Endothelial cell of umbilical vein (primary cell): ENCODE measurements around the gene HSP90B1. TPM values are rescaled to one million over a fixed set of nuclear protein-coding genes. Genes with fewer than 3 reads are reported as not detected.

Experiments
- Bru-seq: library from RNA; stranded (reverse); fragments of 400-500 nt; gene quantifications from one replicate; lab custom pipeline; 2021; lab: Mats Ljungman, UMichigan
- BruChase-seq, 2 experiments: library from RNA; stranded (reverse); fragments of 400-500 nt; gene quantifications; one replicate each; lab custom pipeline; 2021; lab: Mats Ljungman, UMichigan
- BruUV-seq: library from RNA; stranded (reverse); fragments of 400-500 nt; replicated peaks from 2 replicates; lab custom pipeline; 2021; lab: Mats Ljungman, UMichigan
- CTCF ChIA-PET: fragments of 300-600, 350-600 bp; sonication (Branson Sonifier 250); formaldehyde crosslinking; loops from one replicate; lab custom pipeline; 2021; ENCODE audit warnings: antibody characterized with exemption, inconsistent platforms; lab: Charles Lee
- POLR2A ChIA-PET: fragments of 300-600, 350-600 bp; sonication (Branson Sonifier 250); formaldehyde crosslinking; loops from one replicate; lab custom pipeline; 2021; ENCODE audit warnings: antibody characterized with exemption, inconsistent platforms; lab: Charles Lee
- DNase-seq: peaks from one replicate; pipeline ENCODE4 v3.0.0-alpha.2; 2011; ENCODE audit warnings: low read depth, low spot score
- FAIRE-seq: peaks from 2 replicates; lab custom pipeline; 2011; peaks lifted over from hg19 to GRCh38; lab: Jason Lieb, UNC
- H2AFZ ChIP-seq: 2 replicates; pipeline ENCODE4 v1.6.0; 2012; ENCODE audit warnings: low read depth, low read length, control low read depth, inconsistent platforms
- H3K27ac ChIP-seq: 2 replicates; pipeline ENCODE4 v1.5.1; 2011; ENCODE audit warnings: low read depth, mild to moderate bottlenecking, control low read depth, low read length, moderate library complexity; ENCODE audit not compliant: insufficient read depth
- H3K27me3 ChIP-seq, 2 experiments: 2 replicates each; pipeline versions ENCODE4 v1.6.0 to v1.6.1; 2011; ENCODE audit warnings: low read length in 2 of 2, mixed read lengths in 1 of 2; ENCODE audit not compliant: control insufficient read depth in 2 of 2, insufficient read depth in 2 of 2
- H3K36me3 ChIP-seq, 2 experiments: 2 replicates in 1 of 2; 3 replicates in 1 of 2; pipeline ENCODE4 v1.5.1; 2011; ENCODE audit warnings: low read length in 2 of 2, mild to moderate bottlenecking in 1 of 2, moderate library complexity in 1 of 2; ENCODE audit not compliant: control insufficient read depth in 2 of 2, insufficient read depth in 2 of 2; ENCODE audit errors: extremely low read depth in 1 of 2
- H3K4me1 ChIP-seq: 3 replicates; pipeline ENCODE4 v1.5.1; 2011; ENCODE audit warnings: mild to moderate bottlenecking, low read length; ENCODE audit not compliant: control insufficient read depth, insufficient read depth; ENCODE audit errors: extremely low read depth
- H3K4me2 ChIP-seq: 2 replicates; pipeline ENCODE4 v1.6.1; 2011; ENCODE audit warnings: low read length, control low read depth, mixed read lengths; ENCODE audit not compliant: insufficient read depth
- H3K4me3 ChIP-seq, 3 experiments: fragments of 200-600 bp in 1 of 3; sonication (generic), shearing (Covaris generic) in 1 of 3; replicated peaks in 1 of 3; 2 replicates each; pipeline ENCODE4 v1.5.1; 2011 to 2016; ENCODE audit warnings: control low read depth in 3 of 3, low read length in 3 of 3, mild to moderate bottlenecking in 2 of 3, inconsistent platforms in 1 of 3, low read depth in 1 of 3, moderate library complexity in 1 of 3; ENCODE audit not compliant: insufficient read depth in 1 of 3
- H3K79me2 ChIP-seq: 2 replicates; pipeline ENCODE4 v1.6.0; 2012; ENCODE audit warnings: low read length, inconsistent platforms; ENCODE audit not compliant: control insufficient read depth, insufficient read depth
- H3K9ac ChIP-seq: replicated peaks from 2 replicates; pipeline ENCODE3; 2011; ENCODE audit warnings: low read length, control low read depth; ENCODE audit not compliant: insufficient read depth; ENCODE audit errors: extremely low read depth
- H3K9me1 ChIP-seq: replicated peaks from 3 replicates; pipeline ENCODE4 v1.6.0; 2011; ENCODE audit warnings: mild to moderate bottlenecking, low read length; ENCODE audit not compliant: control insufficient read depth, insufficient read depth; ENCODE audit errors: extremely low read depth
- H3K9me3 ChIP-seq: replicated peaks from 2 replicates; pipeline ENCODE4 v1.5.1; 2012; ENCODE audit warnings: low read length, inconsistent platforms; ENCODE audit not compliant: control insufficient read depth, insufficient read depth
- H4K20me1 ChIP-seq: replicated peaks from 2 replicates; pipeline ENCODE3; 2011; ENCODE audit warnings: mild to moderate bottlenecking, low read length; ENCODE audit not compliant: control insufficient read depth, insufficient read depth; ENCODE audit errors: extremely low read depth
- GATA2 ChIP-seq: IDR thresholded peaks from 2 replicates; pipeline ENCODE4 v1.7.0; 2011; ENCODE audit warnings: low read depth, mild to moderate bottlenecking, moderate library complexity, mixed read lengths, low read length; ENCODE audit not compliant: insufficient read length, insufficient read depth
- MAX ChIP-seq: IDR thresholded peaks from 2 replicates; pipeline ENCODE4 v1.6.1; 2011; ENCODE audit not compliant: insufficient read depth, insufficient read length
- MYC ChIP-seq: IDR thresholded peaks from one replicate; pipeline ENCODE4 v1.6.1; 2011; ENCODE audit warnings: mild to moderate bottlenecking, low read depth, low read length
- POLR2A ChIP-seq: IDR thresholded peaks from 2 replicates; pipeline ENCODE4 v1.6.1; 2012; ENCODE audit warnings: low read depth, mild to moderate bottlenecking, control low read depth, low read length
- POLR2AphosphoS5 ChIP-seq: IDR thresholded peaks from 2 replicates; pipeline ENCODE4 v1.6.1; 2012; ENCODE audit warnings: low read depth, mild to moderate bottlenecking, control low read depth, low read length, moderate library complexity; ENCODE audit not compliant: insufficient read depth
- dilution Hi-C: fragments of 300-500 bp; cut with MboI; formaldehyde crosslinking; loops from one replicate; pipeline ENCODE4 v1.15.0; 2019; ENCODE audit warnings: low sequenced_read_pairs; ENCODE audit not compliant: extremely low pct_ligation_motif_present
- intact Hi-C: fragments of 100-400 bp; cut with micrococcal nuclease; formaldehyde crosslinking; loops from one replicate; pipeline ENCODE4 v1.10.0; 2022
- long read RNA-seq: library from polyadenylated mRNA; stranded (forward); transcript quantifications from one replicate; pipeline ENCODE4 v2.0.0, GENCODE V29; 2021
- polyA minus RNA-seq, 3 experiments: library from RNA; depleted of rRNA, polyadenylated mRNA; stranded (reverse); fragments of >200 nt; gene quantifications; 1 replicate in 1 of 3; 2 replicates in 2 of 3; pipeline ENCODE4 v1.2.3, GENCODE V29; 2011
- polyA plus RNA-seq, 4 experiments: library from polyadenylated mRNA; depleted of rRNA in 3 of 4; stranded (reverse) in 3 of 4; unstranded in 1 of 4; fragments of >200 nt; gene quantifications; 2 replicates each; pipeline versions ENCODE4 v1.2.1 to v1.2.3, GENCODE V29; 2011 to 2012; ENCODE audit warnings: missing spikeins in 1 of 4
- total RNA-seq: library from RNA; stranded (reverse); gene quantifications from 2 replicates; pipeline ENCODE4 v1.2.3, GENCODE V29; 2021

The HSP90B1 gene
- total RNA-seq (1,253 and 1,310 TPM in 2 replicates), polyA plus RNA-seq (188 and 310 TPM in 2 replicates), polyA minus RNA-seq (299 and 328 TPM in 2 replicates), Bru-seq, nascent RNA (percentile 99 among the genes with signal in this experiment), BruChase-seq, experiment 1, labeled RNA remaining after a 6-hour chase (percentile 99 among the genes with signal in this experiment), BruChase-seq, experiment 2, labeled RNA remaining after a 2-hour chase (percentile 99 among the genes with signal in this experiment)
- 622 and 672 TPM in 2 replicates for polyA plus RNA-seq (2011; cell fraction: cytosol; rRNA removed)
- 1,138 and 1,640 TPM in 2 replicates for polyA plus RNA-seq (2011; cell fraction: nucleus; rRNA removed)
- polyA plus RNA-seq (2012), result 967 and 1,014 TPM in 2 replicates
- polyA minus RNA-seq (2011; cell fraction: cytosol; rRNA and poly(A)+ RNA removed), result 72.4 TPM
- 434 and 718 TPM in 2 replicates for polyA minus RNA-seq (2011; cell fraction: nucleus; rRNA and poly(A)+ RNA removed)
- long read RNA-seq, transcript HSP90B1-201 (18 exons, 2,858 nt), result major isoform, 1,165 of 1,495 reads
- long read RNA-seq, partial matches to known transcripts, result 222 of 1,495 reads
- long read RNA-seq, other reads (novel, unspliced or antisense), result 108 of 1,495 reads

DNA sequence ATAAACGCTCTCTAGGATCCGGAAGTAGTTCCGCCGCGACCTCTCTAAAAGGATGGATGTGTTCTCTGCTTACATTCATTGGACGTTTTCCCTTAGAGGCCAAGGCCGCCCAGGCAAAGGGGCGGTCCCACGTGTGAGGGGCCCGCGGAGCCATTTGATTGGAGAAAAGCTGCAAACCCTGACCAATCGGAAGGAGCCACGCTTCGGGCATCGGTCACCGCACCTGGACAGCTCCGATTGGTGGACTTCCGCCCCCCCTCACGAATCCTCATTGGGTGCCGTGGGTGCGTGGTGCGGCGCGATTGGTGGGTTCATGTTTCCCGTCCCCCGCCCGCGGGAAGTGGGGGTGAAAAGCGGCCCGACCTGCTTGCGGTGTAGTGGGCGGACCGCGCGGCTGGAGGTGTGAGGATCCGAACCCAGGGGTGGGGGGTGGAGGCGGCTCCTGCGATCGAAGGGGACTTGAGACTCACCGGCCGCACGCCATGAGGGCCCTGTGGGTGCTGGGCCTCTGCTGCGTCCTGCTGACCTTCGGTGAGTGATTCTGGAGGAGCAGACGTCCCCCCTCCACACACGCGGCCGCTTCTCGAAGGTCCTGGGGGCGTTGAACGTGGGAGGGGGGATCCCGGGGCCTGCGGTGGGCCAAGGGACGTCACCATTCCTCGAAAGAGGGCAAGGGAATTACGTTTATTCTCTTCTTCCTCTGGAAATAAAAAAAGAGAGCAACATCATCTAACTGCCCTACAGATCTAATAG is at the start of gene HSP90B1:
TSS of gene HSP90B1 (plus strand) at position 377 of the 753 bp plus-strand sequence. CDS start at position 483, 106 bp downstream.
- no TSS peak for BruUV-seq
- peak; percentile 99 for FAIRE-seq
- CTCF ChIA-PET, result interaction anchor here (1.0 to 1.9 kb wide), 9 partner anchors 9 to 297 kb away, joined by 3 to 8 read pairs (median 5); partner anchors contain the start of gene NT5DC3

More for the DNA sequence above, at the start of gene HSP90B1:
- peak; percentile 100 for DNase-seq
- Histone ChIP-seq H3K9me3 (no peaks in the 10 kb centered on the region), H3K79me2 (peaks cover 48% of the 10 kb centered on the region), H3K4me3 (peak within 1 kb of the TSS; percentile 86 to 98 (median 86)), H3K9ac (peak within 1 kb of the TSS; percentile 90), H4K20me1 (peaks cover 4% of the 10 kb centered on the region), H2AFZ (peak within 1 kb of the TSS; percentile 79), H3K36me3 (peaks cover 11 to 17% of the 10 kb centered on the region in 2 experiments), H3K27me3 (no peaks in the 10 kb centered on the region), H3K4me2 (peak within 1 kb of the TSS; percentile 95), H3K27ac (peak within 1 kb of the TSS; percentile 91), H3K4me1 (peaks cover 35% of the 10 kb centered on the region), H3K9me1 (no peaks in the 10 kb centered on the region)
- dilution Hi-C loops (no loop called here), intact Hi-C loops (loop anchor here (1.0 kb wide), 4 partner anchors 27 to 89 kb away; partner anchors contain the start of genes NT5DC3 and TDG)
- peak; percentile 1 for TF ChIP-seq MYC
- peak; percentile 96 for TF ChIP-seq POLR2AphosphoS5
- TF ChIP-seq GATA2, result no peak
- peak; percentile 49 for TF ChIP-seq MAX
- TF ChIP-seq POLR2A, result peak; percentile 96
- POLR2A ChIA-PET, result interaction anchor here (0.6 to 2.1 kb wide), 6 partner anchors 10 to 134 kb away, joined by 3 to 12 read pairs (median 6); partner anchors contain the start of genes HCFC2 and TDG
